IMR-90 (cell line): ENCODE results near the gene SLC44A5. TPM values are rescaled to one million over a fixed set of nuclear protein-coding genes. Genes with fewer than 3 reads are reported as not detected.

Experiments used
- ATAC-seq: fragments of 200-7000 bp; cut with Tn5 transposase; 2 replicates; pipeline ENCODE4 v1.9.1; 2020; ENCODE audit warnings: low read depth, mild to moderate bottlenecking, moderate library complexity
- BruUV-seq: library from RNA; stranded (reverse); fragments of 400-500 nt; replicated peaks from 2 replicates; lab custom pipeline; 2021; lab: Mats Ljungman, UMichigan
- CTCF ChIA-PET: fragments of 300-600 bp; formaldehyde crosslinking; extraction: SDS; loops from one replicate; lab custom pipeline; 2021; ENCODE audit warnings: antibody characterized with exemption; lab: Yijun Ruan, JAX
- POLR2A ChIA-PET: fragments of 300-600 bp; sonication (Branson Sonifier 250); formaldehyde crosslinking; loops from one replicate; lab custom pipeline; 2022; ENCODE audit warnings: antibody characterized with exemption; ENCODE audit not compliant: unreplicated experiment; lab: Charles Lee
- DNase-seq: peaks from one replicate; pipeline ENCODE4 v3.0.0; 2013
- H2AFZ ChIP-seq: replicated peaks from 2 replicates; pipeline ENCODE3; 2013; ENCODE audit warnings: low read length, mild to moderate bottlenecking; ENCODE audit not compliant: poor library complexity
- H2AK5ac ChIP-seq: 2 replicates; pipeline ENCODE4 v1.6.1; 2013; ENCODE audit warnings: low read depth, low read length, inconsistent platforms
- H2AK9ac ChIP-seq: replicated peaks from 2 replicates; pipeline ENCODE3; 2013; ENCODE audit warnings: mild to moderate bottlenecking, low read depth, low read length, moderate library complexity; ENCODE audit not compliant: poor library complexity
- H2BK120ac ChIP-seq: 2 replicates; pipeline ENCODE4 v1.6.1; 2013; ENCODE audit warnings: low read depth, low read length, inconsistent platforms
- H2BK15ac ChIP-seq: 3 replicates; pipeline ENCODE4 v1.6.1; 2013; ENCODE audit warnings: low read depth, low read length, inconsistent platforms
- H2BK20ac ChIP-seq: 2 replicates; pipeline ENCODE4 v1.6.1; 2013; ENCODE audit warnings: low read depth, mild to moderate bottlenecking, inconsistent platforms, low read length, moderate library complexity
- H2BK5ac ChIP-seq: 2 replicates; pipeline ENCODE4 v1.6.1; 2013; ENCODE audit warnings: mild to moderate bottlenecking, low read depth, low read length, inconsistent platforms; ENCODE audit not compliant: poor library complexity, severe bottlenecking
- H3K14ac ChIP-seq: replicated peaks from 2 replicates; pipeline ENCODE4 v1.6.1; 2013; ENCODE audit warnings: low read depth, low read length, inconsistent platforms
- H3K18ac ChIP-seq: 2 replicates; pipeline ENCODE4 v1.6.1; 2013; ENCODE audit warnings: low read depth, low read length, control low read depth
- H3K23ac ChIP-seq: 2 replicates; pipeline ENCODE4 v1.6.1; 2013; ENCODE audit warnings: low read depth, low read length, inconsistent platforms
- H3K27ac ChIP-seq: 2 replicates; pipeline ENCODE4 v1.5.1; 2013; ENCODE audit warnings: mild to moderate bottlenecking, control low read depth, low read length; ENCODE audit not compliant: insufficient read depth
- H3K27me3 ChIP-seq: 2 replicates; pipeline ENCODE4 v1.6.1; 2013; ENCODE audit warnings: low read length; ENCODE audit not compliant: control insufficient read depth, insufficient read depth
- H3K36me3 ChIP-seq: 2 replicates; pipeline ENCODE4 v1.6.1; 2013; ENCODE audit warnings: low read length, mixed read lengths; ENCODE audit not compliant: control insufficient read depth, insufficient read depth
- H3K4ac ChIP-seq: 2 replicates; pipeline ENCODE4 v1.6.1; 2013; ENCODE audit warnings: low read depth, low read length, inconsistent platforms
- H3K4me1 ChIP-seq: 2 replicates; pipeline ENCODE4 v1.6.1; 2013; ENCODE audit warnings: low read length, mixed read lengths; ENCODE audit not compliant: control insufficient read depth, insufficient read depth
- H3K4me2 ChIP-seq: 2 replicates; pipeline ENCODE4 v1.6.1; 2013; ENCODE audit warnings: low read depth, mild to moderate bottlenecking, control low read depth, low read length, moderate library complexity
- H3K4me3 ChIP-seq: 2 replicates; pipeline ENCODE4 v1.5.1; 2013; ENCODE audit warnings: low read depth, mild to moderate bottlenecking, control low read depth, low read length, moderate library complexity; ENCODE audit not compliant: insufficient read depth
- H3K56ac ChIP-seq: 2 replicates; pipeline ENCODE4 v1.6.1; 2013; ENCODE audit warnings: low read length, inconsistent platforms; ENCODE audit not compliant: insufficient read depth; ENCODE audit errors: extremely low read depth
- H3K79me1 ChIP-seq, 2 experiments: 2 replicates each; pipeline ENCODE4 v1.6.1; 2013; ENCODE audit warnings: low read length in 2 of 2, inconsistent platforms in 1 of 2, low read depth in 1 of 2
- H3K9ac ChIP-seq: 2 replicates; pipeline ENCODE4 v1.6.1; 2013; ENCODE audit warnings: low read depth, low read length, control low read depth
- H3K9me1 ChIP-seq: 2 replicates; pipeline ENCODE4 v1.6.1; 2013; ENCODE audit warnings: low read length, inconsistent platforms; ENCODE audit not compliant: insufficient read depth
- H3K9me3 ChIP-seq: 2 replicates; pipeline ENCODE4 v1.6.1; 2013; ENCODE audit warnings: low read length; ENCODE audit not compliant: control insufficient read depth, insufficient read depth
- H4K20me1 ChIP-seq: 2 replicates; pipeline ENCODE4 v1.6.1; 2013; ENCODE audit warnings: low read length, inconsistent platforms; ENCODE audit not compliant: insufficient read depth
- H4K5ac ChIP-seq: 2 replicates; pipeline ENCODE4 v1.6.1; 2013; ENCODE audit warnings: mild to moderate bottlenecking, low read depth, low read length, control low read depth
- H4K8ac ChIP-seq, 2 experiments: 2 replicates each; pipeline ENCODE4 v1.6.1; 2013; ENCODE audit warnings: low read depth in 2 of 2, low read length in 2 of 2, control low read depth in 1 of 2, inconsistent platforms in 1 of 2
- H4K91ac ChIP-seq: 2 replicates; pipeline ENCODE4 v1.6.1; 2013; ENCODE audit warnings: low read depth, low read length, inconsistent platforms; ENCODE audit not compliant: insufficient read depth
- BHLHE40 ChIP-seq: fragments of 150-350 bp; IDR thresholded peaks from 2 replicates; pipeline ENCODE4 v1.6.1; 2016; ENCODE audit warnings: mild to moderate bottlenecking, low read depth, low read length
- CEBPB ChIP-seq: IDR thresholded peaks from 2 replicates; pipeline ENCODE4 v1.6.1; 2012; ENCODE audit warnings: low read depth, low read length, improper control_type of control experiment
- CHD1 ChIP-seq: IDR thresholded peaks from 2 replicates; pipeline ENCODE4 v1.6.1; 2012; ENCODE audit warnings: low read depth, low read length, improper control_type of control experiment
- ELK1 ChIP-seq: fragments of 150-350 bp; IDR thresholded peaks from 2 replicates; pipeline ENCODE4 v1.6.1; 2016; ENCODE audit warnings: low read depth, mild to moderate bottlenecking, low read length, moderate library complexity, borderline replicate concordance
- FOS ChIP-seq: fragments of 150-350 bp; IDR thresholded peaks from 2 replicates; pipeline ENCODE4 v1.6.1; 2016; ENCODE audit warnings: low read depth, low read length
- MAFK ChIP-seq: IDR thresholded peaks from 2 replicates; pipeline ENCODE4 v1.6.1; 2012; ENCODE audit warnings: low read depth, low read length, improper control_type of control experiment
- MAZ ChIP-seq: IDR thresholded peaks from 2 replicates; pipeline ENCODE4 v1.6.1; 2012; ENCODE audit warnings: low read depth, mild to moderate bottlenecking, low read length, improper control_type of control experiment, moderate library complexity, borderline replicate concordance
- MXI1 ChIP-seq: IDR thresholded peaks from 2 replicates; pipeline ENCODE4 v1.6.1; 2012; ENCODE audit warnings: low read depth, mild to moderate bottlenecking, low read length, moderate library complexity, borderline replicate concordance
- SMC3 ChIP-seq: fragments of 150-350 bp; IDR thresholded peaks from 2 replicates; pipeline ENCODE4 v1.6.1; 2016; ENCODE audit warnings: low read depth, mild to moderate bottlenecking, antibody characterized with exemption, low read length, moderate library complexity
- dilution Hi-C: fragments of 300-500 bp; cut with HindIII; formaldehyde crosslinking; loops from one replicate; pipeline ENCODE4 v1.14.3; 2018; ENCODE audit warnings: low sequenced_read_pairs; ENCODE audit not compliant: unreplicated experiment
- in situ Hi-C: fragments of 300-500 bp; cut with MboI; formaldehyde crosslinking; loops from 3 replicates; pipeline ENCODE4 v1.14.3; 2019; ENCODE audit warnings: low sequenced_read_pairs, inconsistent platforms, mixed read lengths
- intact Hi-C: fragments of 100-400 bp; cut with micrococcal nuclease; formaldehyde crosslinking; loops from 2 replicates; pipeline ENCODE4 v1.10.0; 2022
- polyA plus RNA-seq, 3 experiments: library from polyadenylated mRNA; depleted of rRNA; stranded (reverse); fragments of >200 nt; gene quantifications; 2 replicates each; pipeline ENCODE4 v1.2.3, GENCODE V29; 2012; ENCODE audit warnings: low replicate concordance in 1 of 3
- total RNA-seq: library from RNA; depleted of rRNA; stranded (reverse); fragments of >200 nt; gene quantifications from 2 replicates; pipeline ENCODE4 v1.2.3, GENCODE V29; 2012

The SLC44A5 gene
- total and polyA plus RNA-seq, 2 of the 4 experiments (the other 2 are of a cell fraction): under 0.01 TPM; not detected in 1

GRCh38 chr1:75274920-75275506 lies 335.9 kb downstream of the SLC44A5 start:
- no peak overlapping the region for H3K9ac ChIP-seq
- H3K27me3 ChIP-seq: no peaks in the 10 kb centered on the region
- H3K27ac ChIP-seq: no peak overlapping the region
- peaks cover 2% of the 10 kb centered on the region; the same call in 1 of the 2 replicates for H3K9me3 ChIP-seq
- H3K79me1 ChIP-seq: no peaks in the 10 kb centered on the region
- H2AFZ ChIP-seq: no peak overlapping the region
- no peak for TF ChIP-seq MAZ
- TF ChIP-seq CEBPB: no peak
- TF ChIP-seq FOS: no peak
- no peak for TF ChIP-seq BHLHE40
- TF ChIP-seq CHD1: no peak
- no peak for TF ChIP-seq MXI1
- TF ChIP-seq ELK1: no peak
- no peak for TF ChIP-seq SMC3
- TF ChIP-seq MAFK: no peak
- no peak for ATAC-seq
- no peak overlapping the region for H4K91ac ChIP-seq
- no peak overlapping the region for H2BK5ac ChIP-seq
- H3K56ac ChIP-seq: no peak overlapping the region
- no peak overlapping the region for H2BK120ac ChIP-seq
- no TSS peak for BruUV-seq
- no peak overlapping the region for H3K14ac ChIP-seq
- no peak for DNase-seq
- no peak overlapping the region for H2BK15ac ChIP-seq
- in situ Hi-C loops (no loop called here), intact Hi-C loops (no loop called here), dilution Hi-C loops (no loop called here)
- H3K9me1 ChIP-seq: no peaks in the 10 kb centered on the region
- H3K4ac ChIP-seq: no peak overlapping the region
- no peak overlapping the region for H2AK9ac ChIP-seq
- H4K5ac ChIP-seq: no peak overlapping the region
- no peak overlapping the region for H3K18ac ChIP-seq
- no peak overlapping the region for H3K23ac ChIP-seq
- no peaks in the 10 kb centered on the region for H3K36me3 ChIP-seq
- H3K4me2 ChIP-seq: no peak overlapping the region
- H2AK5ac ChIP-seq: no peak overlapping the region
- no peak overlapping the region for H3K4me3 ChIP-seq
- CTCF ChIA-PET: interaction anchor here (1.2 kb wide), 1 partner anchor 9 kb away, joined by 8 read pairs; no protein-coding TSS in a partner anchor
- H4K20me1 ChIP-seq: no peaks in the 10 kb centered on the region
- H3K4me1 ChIP-seq: no peaks in the 10 kb centered on the region
- POLR2A ChIA-PET: no interaction called here
- no peak overlapping the region for H4K8ac ChIP-seq
- no peak overlapping the region for H2BK20ac ChIP-seq
